Spleen (tissue), 11 donors: ENCODE results near the gene SLC34A1. TPM values are rescaled to one million over a fixed set of nuclear protein-coding genes. Genes with fewer than 3 reads are reported as not detected.

Source experiments
- DNase-seq: peaks from one replicate; pipeline ENCODE4 v3.0.0-alpha.2; 2020
- H3K27ac ChIP-seq, 8 donors: fragments of 200-600 bp; sonication (generic) in 7 of 8; 1 replicate in 4 of 8; 2 replicates in 4 of 8; pipeline versions ENCODE4 v1.5.0 to v1.8.0; 2016 to 2021; ENCODE audit warnings: inconsistent platforms in 4 of 8, mild to moderate bottlenecking in 4 of 8, moderate library complexity in 1 of 8
- H3K27me3 ChIP-seq, 7 donors: fragments of 200-600 bp; sonication (generic) in 6 of 7; replicated peaks in 1 of 7; 1 replicate in 4 of 7; 2 replicates in 3 of 7; pipeline versions ENCODE4 v1.5.0 to v1.8.0; 2016 to 2021; ENCODE audit warnings: inconsistent platforms in 3 of 7, mild to moderate bottlenecking in 1 of 7
- H3K36me3 ChIP-seq, 6 donors: fragments of 200-600 bp; sonication (generic) in 5 of 6; 1 replicate in 4 of 6; 2 replicates in 2 of 6; pipeline versions ENCODE4 v1.5.0 to v1.8.0; 2016 to 2021; ENCODE audit warnings: inconsistent platforms in 2 of 6
- H3K4me1 ChIP-seq, 6 donors: fragments of 200-600 bp; sonication (generic) in 5 of 6; 1 replicate in 3 of 6; 2 replicates in 3 of 6; pipeline versions ENCODE4 v1.5.0 to v1.8.0; 2016 to 2021; ENCODE audit warnings: inconsistent platforms in 3 of 6
- H3K4me3 ChIP-seq, 8 donors: fragments of 200-600 bp; sonication (generic) in 7 of 8; 1 replicate in 4 of 8; 2 replicates in 4 of 8; pipeline versions ENCODE4 v1.5.0 to v1.8.0; 2016 to 2021; ENCODE audit warnings: inconsistent platforms in 4 of 8, mild to moderate bottlenecking in 4 of 8, moderate library complexity in 2 of 8
- H3K9me3 ChIP-seq, 8 donors: fragments of 200-600 bp; sonication (generic) in 7 of 8; 1 replicate in 4 of 8; 2 replicates in 4 of 8; pipeline versions ENCODE4 v1.5.0 to v1.8.0; 2016 to 2021; ENCODE audit warnings: inconsistent platforms in 4 of 8
- POLR2A ChIP-seq, 3 donors: fragments of 450-650 bp; IDR thresholded peaks; one replicate each; pipeline ENCODE4 v1.5.1; 2017; ENCODE audit warnings: antibody characterized with exemption in 3 of 3, mild to moderate bottlenecking in 1 of 3
- POLR2AphosphoS5 ChIP-seq, 3 donors: sonication (generic); formaldehyde crosslinking; IDR thresholded peaks; one replicate each; pipeline ENCODE4 v1.5.1; 2017; ENCODE audit warnings: antibody characterized with exemption in 3 of 3
- WGBS, 5 donors: extraction: QIAGEN DNeasy Blood & Tissue Kit in 3 of 5; methylation state at CpG; one replicate each; pipeline versions ENCODE4 v1.1.5 to v1.1.7; 2013 to 2018; 5-methylcytosine and 5-hydroxymethylcytosine counted together
- intact Hi-C: fragments of 100-400 bp; cut with DNase I; formaldehyde crosslinking; loops from one replicate; pipeline ENCODE4 v1.15.0; 2023; ENCODE audit warnings: low total_unique reads
- polyA plus RNA-seq, 3 donors: library from polyadenylated mRNA; stranded (reverse); fragments of 200-250 nt; gene quantifications; one replicate each; pipeline ENCODE4 v1.2.1, GENCODE V29; 2013
- total RNA-seq, 7 donors: library from RNA; depleted of rRNA in 3 of 7; stranded (reverse); fragments of >200 nt in 3 of 7; fragmentation: NEBNext Ultra II Directional in 4 of 7; extraction: Animal tissue kit (Norgen Biotek cat#: 25700) in 4 of 7; gene quantifications; one replicate each; pipeline versions ENCODE4 v1.1.0 to v1.2.1, GENCODE V29; 2016 to 2021
- TF ChIP-seq, protein P1 (sequence below), 11 experiments: fragments of 200-600 bp in 7 of 11; fragments of 450-650 bp in 4 of 11; sonication (generic) in 4 of 11; IDR thresholded peaks in 8 of 11; conservative IDR thresholded peaks in 3 of 11; 1 replicate in 7 of 11; 2 replicates in 4 of 11; pipeline versions ENCODE4 v1.4.0 to v1.8.0; 2016 to 2021; ENCODE audit warnings: antibody characterized with exemption in 11 of 11, inconsistent platforms in 4 of 11, mild to moderate bottlenecking in 1 of 11
- donor health status: healthy with polysubstance abuse.
- donor health status: DM: no; HTN: no; CAD: no; lungs with moderate emphysema.
- donor health status: DM: no; HTN: no; CAD: no.
- donor health status: Bipolar disorder and iron deficiency.
- donor health status: healthy.
- donor health status: DM: no; HTN: no; CAD: no.
- donor health status: DM: yes; HTN: yes; CAD: no.

Gene SLC34A1
- total and polyA plus RNA-seq, 10 donors = 0.02 to 0.77 (median 0.14) TPM; not detected in 3

GRCh38 chr5:177366528-177367322 lies 17.5 kb upstream of the SLC34A1 start:
- peak overlapping the region in 6 of 8 donors; percentile 16 to 61 (median 26) for H3K4me3 ChIP-seq
- H3K27ac ChIP-seq = peak overlapping the region; percentile 39 to 87 (median 82)
- H3K4me1 ChIP-seq = peaks cover 12 to 98% (median 78%) of the 10 kb centered on the region in 6 donors
- no peaks in the 10 kb centered on the region for H3K9me3 ChIP-seq
- TF ChIP-seq POLR2AphosphoS5 (IDR thresholded peaks at IDR 0.05) (peak in 1 of 3 donors; percentile 59), POLR2A (IDR thresholded peaks at IDR 0.05) (no peak)
- TF ChIP-seq, protein P1, sequence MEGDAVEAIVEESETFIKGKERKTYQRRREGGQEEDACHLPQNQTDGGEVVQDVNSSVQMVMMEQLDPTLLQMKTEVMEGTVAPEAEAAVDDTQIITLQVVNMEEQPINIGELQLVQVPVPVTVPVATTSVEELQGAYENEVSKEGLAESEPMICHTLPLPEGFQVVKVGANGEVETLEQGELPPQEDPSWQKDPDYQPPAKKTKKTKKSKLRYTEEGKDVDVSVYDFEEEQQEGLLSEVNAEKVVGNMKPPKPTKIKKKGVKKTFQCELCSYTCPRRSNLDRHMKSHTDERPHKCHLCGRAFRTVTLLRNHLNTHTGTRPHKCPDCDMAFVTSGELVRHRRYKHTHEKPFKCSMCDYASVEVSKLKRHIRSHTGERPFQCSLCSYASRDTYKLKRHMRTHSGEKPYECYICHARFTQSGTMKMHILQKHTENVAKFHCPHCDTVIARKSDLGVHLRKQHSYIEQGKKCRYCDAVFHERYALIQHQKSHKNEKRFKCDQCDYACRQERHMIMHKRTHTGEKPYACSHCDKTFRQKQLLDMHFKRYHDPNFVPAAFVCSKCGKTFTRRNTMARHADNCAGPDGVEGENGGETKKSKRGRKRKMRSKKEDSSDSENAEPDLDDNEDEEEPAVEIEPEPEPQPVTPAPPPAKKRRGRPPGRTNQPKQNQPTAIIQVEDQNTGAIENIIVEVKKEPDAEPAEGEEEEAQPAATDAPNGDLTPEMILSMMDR (IDR thresholded peaks at IDR 0.05 in 8 of 11, conservative IDR thresholded peaks at IDR 0.05 in 3 of 11) = no peak
- no peaks in the 10 kb centered on the region for H3K27me3 ChIP-seq
- H3K36me3 ChIP-seq = peaks cover 0 to 68% (median 28%) of the 10 kb centered on the region in 6 donors
- intact Hi-C loops = loop anchor here (10.0 kb wide), 1 partner anchor 52 kb away; the partner anchor contains the start of gene MXD3
- 56 to 78% (median 71%) methylated on average over 30 to 36 of the region's 36 CpGs for WGBS, 5 donors
- DNase-seq = peak; percentile 86

DNA sequence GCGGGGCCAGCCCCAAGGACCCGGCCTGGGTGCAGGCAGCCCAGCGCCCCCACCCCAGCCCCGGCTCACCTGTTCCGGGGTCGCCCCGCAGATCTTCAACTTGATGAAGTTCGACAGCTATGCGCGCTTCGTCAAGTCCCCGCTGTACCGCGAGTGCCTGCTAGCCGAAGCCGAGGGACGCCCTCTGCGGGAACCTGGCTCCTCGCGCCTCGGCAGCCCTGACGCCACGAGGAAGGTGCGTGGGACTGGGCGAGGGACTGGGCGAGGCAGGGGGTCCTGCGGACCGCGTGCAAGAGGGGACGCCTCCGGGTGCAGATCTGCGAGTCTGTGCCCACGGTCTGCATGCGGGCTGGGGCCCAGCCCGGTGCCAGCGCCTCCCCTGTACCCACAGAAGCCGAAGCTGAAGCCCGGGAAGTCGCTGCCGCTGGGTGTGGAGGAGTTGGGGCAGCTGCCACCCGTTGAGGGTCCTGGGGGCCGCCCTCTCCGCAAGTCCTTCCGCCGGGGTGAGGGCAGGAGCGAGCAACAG lies 16.8 kb upstream of the SLC34A1 start:
- peak overlapping the region in 5 of 8 donors; percentile 80 to 87 (median 83) for H3K27ac ChIP-seq
- no peaks in the 10 kb centered on the region for H3K27me3 ChIP-seq
- peaks cover 0 to 74% (median 34%) of the 10 kb centered on the region in 6 donors for H3K36me3 ChIP-seq
- H3K4me3 ChIP-seq = peak overlapping the region in 6 of 8 donors; percentile 16 to 61 (median 26)
- peak in 1 of 3 donors; percentile 19 for TF ChIP-seq POLR2AphosphoS5 (IDR thresholded peaks at IDR 0.05)
- TF ChIP-seq, protein P1 (IDR thresholded peaks at IDR 0.05 in 8 of 11, conservative IDR thresholded peaks at IDR 0.05 in 3 of 11) = no peak
- peaks cover 10 to 98% (median 78%) of the 10 kb centered on the region in 6 donors for H3K4me1 ChIP-seq
- intact Hi-C loops = loop anchor here (10.0 kb wide), 1 partner anchor 53 kb away; the partner anchor contains the start of gene MXD3
- no peak for DNase-seq
- H3K9me3 ChIP-seq = no peaks in the 10 kb centered on the region
- WGBS, 5 donors = 72 to 88% (median 84%) methylated on average over 28 to 46 of the region's 46 CpGs

- Histone ChIP-seq H3K4me3 (no peak overlapping the region), H3K9me3 (no peaks in the 10 kb centered on the region), H3K27me3 (no peaks in the 10 kb centered on the region), H3K27ac (peak overlapping the region in 4 of 8 donors; percentile 7 to 90 (median 86)), H3K36me3 (peaks cover 0 to 81% (median 35%) of the 10 kb centered on the region in 6 donors), H3K4me1 (peaks cover 13 to 98% (median 78%) of the 10 kb centered on the region in 6 donors)
- TF ChIP-seq, protein P1 (IDR thresholded peaks at IDR 0.05 in 8 of 11, conservative IDR thresholded peaks at IDR 0.05 in 3 of 11) = no peak
- TF ChIP-seq POLR2AphosphoS5 (IDR thresholded peaks at IDR 0.05) = no peak
- TF ChIP-seq POLR2A (IDR thresholded peaks at IDR 0.05) = no peak
- 89 to 93% (median 92%) methylated on average over 25 to 29 of the region's 29 CpGs for WGBS, 5 donors
- intact Hi-C loops = loop anchor here (10.0 kb wide), 1 partner anchor 53 kb away; the partner anchor contains the start of gene MXD3
- DNase-seq = no peak
Observed at GRCh38 chr5:177367981-177368868, 16.0 kb upstream of the SLC34A1 start.
